ENCODE results near the gene CORO2A.
"Not testable (repeated sequence)": the region's sequence is repeated elsewhere in the genome, so short reads cannot be mapped to it uniquely, and the experiment has no call there.

Gene CORO2A

GRCh38 chr9:98178874-98179850 lies 13.3 kb downstream of the CORO2A start:
- peaks cover 13% of the 10 kb centered on the region for H3K4me1 Mint-ChIP-seq
- H3K27me3 Mint-ChIP-seq, result no peaks in the 10 kb centered on the region
- H3K4me3 Mint-ChIP-seq, result no peak overlapping the region
- H3K27ac Mint-ChIP-seq, result no peak overlapping the region
- CTCF ChIA-PET, result interaction anchor here (1.3 to 1.5 kb wide), 2 partner anchors 11 to 17 kb away, joined by 4 to 6 read pairs; no protein-coding TSS in a partner anchor
- H3K36me3 Mint-ChIP-seq, result no peaks in the 10 kb centered on the region
- no peak for DNase-seq
- H3K9me3 Mint-ChIP-seq, result no peaks in the 10 kb centered on the region

- Mint-ChIP-seq H3K36me3 (no peaks in the 10 kb centered on the region), H3K27ac (no peak overlapping the region), H3K27me3 (no peaks in the 10 kb centered on the region), H3K4me1 (peaks cover 13% of the 10 kb centered on the region), H3K4me3 (no peak overlapping the region), H3K9me3 (no peaks in the 10 kb centered on the region)
- no peak for DNase-seq
- CTCF ChIA-PET, result no interaction called here
Observed at GRCh38 chr9:98176391-98177259, 15.8 kb downstream of the CORO2A start.

- H3K36me3 Mint-ChIP-seq, result no peaks in the 10 kb centered on the region
- no peaks in the 10 kb centered on the region for H3K27me3 Mint-ChIP-seq
- CTCF ChIA-PET, result no interaction called here
- peaks cover 13% of the 10 kb centered on the region for H3K4me1 Mint-ChIP-seq
- no peaks in the 10 kb centered on the region for H3K9me3 Mint-ChIP-seq
- H3K4me3 Mint-ChIP-seq, result no peak overlapping the region
- no peak overlapping the region for H3K27ac Mint-ChIP-seq
- no peak for DNase-seq
Observed at GRCh38 chr9:98175762-98176161, 16.7 kb downstream of the CORO2A start.

GRCh38 chr9:98175028-98175569 lies 17.3 kb downstream of the CORO2A start:
- H3K36me3 Mint-ChIP-seq, result no peaks in the 10 kb centered on the region
- peaks cover 9% of the 10 kb centered on the region for H3K4me1 Mint-ChIP-seq
- no peaks in the 10 kb centered on the region for H3K9me3 Mint-ChIP-seq
- CTCF ChIA-PET, result no interaction called here
- H3K4me3 Mint-ChIP-seq, result no peak overlapping the region
- no peak for DNase-seq
- no peak overlapping the region for H3K27ac Mint-ChIP-seq
- no peaks in the 10 kb centered on the region for H3K27me3 Mint-ChIP-seq

- CTCF ChIA-PET, H3K9me3 Mint-ChIP-seq, H3K36me3 Mint-ChIP-seq, DNase-seq, H3K4me3 Mint-ChIP-seq, H3K27me3 Mint-ChIP-seq, H3K27ac Mint-ChIP-seq, H3K4me1 Mint-ChIP-seq: not testable (repeated sequence)
Observed at GRCh38 chr9:98174502-98174918, 17.9 kb downstream of the CORO2A start.

- H3K4me3 Mint-ChIP-seq, result no peak overlapping the region
- no peaks in the 10 kb centered on the region for H3K36me3 Mint-ChIP-seq
- H3K27ac Mint-ChIP-seq, result no peak overlapping the region
- DNase-seq, result no peak
- no peaks in the 10 kb centered on the region for H3K9me3 Mint-ChIP-seq
- H3K27me3 Mint-ChIP-seq, result no peaks in the 10 kb centered on the region
- CTCF ChIA-PET, result interaction anchor here (1.0 kb wide), 1 partner anchor 44 kb away, joined by 3 read pairs; no protein-coding TSS in a partner anchor
- peaks cover 12% of the 10 kb centered on the region for H3K4me1 Mint-ChIP-seq
Observed at GRCh38 chr9:98173181-98173580, 19.3 kb downstream of the CORO2A start.

GRCh38 chr9:98172604-98173003 lies 19.8 kb downstream of the CORO2A start:
- CTCF ChIA-PET, result no interaction called here
- Mint-ChIP-seq H3K27ac (no peak overlapping the region), H3K27me3 (no peaks in the 10 kb centered on the region), H3K4me3 (no peak overlapping the region), H3K36me3 (no peaks in the 10 kb centered on the region), H3K9me3 (no peaks in the 10 kb centered on the region), H3K4me1 (peaks cover 12% of the 10 kb centered on the region)
- DNase-seq, result no peak

GRCh38 chr9:98171176-98171925 lies 21.1 kb downstream of the CORO2A start:
- Mint-ChIP-seq H3K4me3 (no peak overlapping the region), H3K9me3 (no peaks in the 10 kb centered on the region), H3K4me1 (peaks cover 12% of the 10 kb centered on the region), H3K27ac (no peak overlapping the region), H3K27me3 (no peaks in the 10 kb centered on the region), H3K36me3 (no peaks in the 10 kb centered on the region)
- no peak for DNase-seq
- CTCF ChIA-PET, result no interaction called here

- H3K4me1 Mint-ChIP-seq, result peaks cover 12% of the 10 kb centered on the region
- no peak for DNase-seq
Observed at GRCh38 chr9:98168941-98169488, 23.4 kb downstream of the CORO2A start.

GRCh38 chr9:98168153-98168780 lies 24.2 kb downstream of the CORO2A start:
- Mint-ChIP-seq H3K4me1 (peaks cover 14% of the 10 kb centered on the region), H3K4me3 (no peak overlapping the region), H3K27ac (no peak overlapping the region), H3K27me3 (no peaks in the 10 kb centered on the region), H3K36me3 (no peaks in the 10 kb centered on the region), H3K9me3 (no peaks in the 10 kb centered on the region)
- CTCF ChIA-PET, result interaction anchor here (0.7 kb wide), 1 partner anchor 13 kb away, joined by 3 read pairs; no protein-coding TSS in a partner anchor
- no peak for DNase-seq

More at GRCh38 chr9:98168941-98169488, 23.4 kb downstream of the CORO2A start:
- no peaks in the 10 kb centered on the region for H3K27me3 Mint-ChIP-seq
- H3K4me3 Mint-ChIP-seq, result no peak overlapping the region
- CTCF ChIA-PET, result interaction anchor here (0.7 kb wide), 1 partner anchor 13 kb away, joined by 3 read pairs; no protein-coding TSS in a partner anchor
- peak overlapping the region; percentile 42 for H3K27ac Mint-ChIP-seq
- H3K9me3 Mint-ChIP-seq, result no peaks in the 10 kb centered on the region
- H3K36me3 Mint-ChIP-seq, result no peaks in the 10 kb centered on the region

GRCh38 chr9:98164912-98165311 lies 27.5 kb downstream of the CORO2A start:
- Mint-ChIP-seq H3K4me1 (peaks cover 11% of the 10 kb centered on the region), H3K27ac (no peak overlapping the region)

GRCh38 chr9:98162613-98163012 lies 29.8 kb downstream of the CORO2A start:
- Mint-ChIP-seq H3K36me3 (no peaks in the 10 kb centered on the region), H3K4me1 (peaks cover 6% of the 10 kb centered on the region), H3K27ac (no peak overlapping the region), H3K4me3 (no peak overlapping the region), H3K27me3 (no peaks in the 10 kb centered on the region), H3K9me3 (no peaks in the 10 kb centered on the region)
- no peak for DNase-seq
- CTCF ChIA-PET, result interaction anchor here (1.0 to 1.1 kb wide), 2 partner anchors 15 to 128 kb away, joined by 3 to 4 read pairs; no protein-coding TSS in a partner anchor

More at GRCh38 chr9:98164912-98165311, 27.5 kb downstream of the CORO2A start:
- H3K27me3 Mint-ChIP-seq, result no peaks in the 10 kb centered on the region
- no peaks in the 10 kb centered on the region for H3K36me3 Mint-ChIP-seq
- CTCF ChIA-PET, result no interaction called here
- H3K4me3 Mint-ChIP-seq, result no peak overlapping the region
- no peak for DNase-seq
- H3K9me3 Mint-ChIP-seq, result no peaks in the 10 kb centered on the region

GRCh38 chr9:98161851-98162250 lies 30.6 kb downstream of the CORO2A start:
- no peak overlapping the region for H3K27ac Mint-ChIP-seq
- H3K4me1 Mint-ChIP-seq, result peaks cover 6% of the 10 kb centered on the region
- H3K4me3 Mint-ChIP-seq, result no peak overlapping the region
- no peak for DNase-seq
- no peaks in the 10 kb centered on the region for H3K9me3 Mint-ChIP-seq
- no peaks in the 10 kb centered on the region for H3K36me3 Mint-ChIP-seq
- CTCF ChIA-PET, result interaction anchor here (1.0 to 1.1 kb wide), 2 partner anchors 16 to 129 kb away, joined by 3 to 4 read pairs; no protein-coding TSS in a partner anchor
- H3K27me3 Mint-ChIP-seq, result no peaks in the 10 kb centered on the region
